GM18505 (cell line): ENCODE measurements around the gene RBM47.

Experiments
- ATAC-seq: cut with Tn5 transposase; IDR thresholded peaks from one replicate; pipeline ENCODE4 v1.9.1; 2021; ENCODE audit not compliant: unreplicated experiment
- POLR2A ChIP-seq: IDR thresholded peaks from 4 replicates; pipeline ENCODE4 v1.6.1; 2011; ENCODE audit warnings: borderline replicate concordance; ENCODE audit not compliant: insufficient read depth, insufficient read length; ENCODE audit errors: extremely low read depth

RBM47 gene

DNA sequence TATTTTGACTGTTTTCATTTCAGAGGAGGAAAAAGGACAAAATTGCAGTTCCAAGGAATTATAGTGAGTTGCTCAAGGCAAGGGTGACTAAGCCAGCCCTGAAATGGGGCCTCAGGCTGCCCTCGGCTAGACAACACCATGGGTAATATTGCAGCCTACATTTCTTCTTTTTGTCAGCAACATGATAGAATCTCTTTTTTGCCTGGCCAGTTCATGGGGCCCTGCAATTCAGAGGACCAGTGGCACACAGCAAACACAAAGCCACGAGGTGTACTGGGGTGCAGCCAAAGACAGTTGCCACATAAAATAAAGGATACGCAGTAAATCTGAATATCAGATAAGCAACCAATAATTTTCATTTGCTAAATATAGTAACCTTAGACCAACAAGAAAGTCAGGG, 41.8 kb downstream of the RBM47 start:
- TF ChIP-seq POLR2A = no peak
- no peak for ATAC-seq

DNA sequence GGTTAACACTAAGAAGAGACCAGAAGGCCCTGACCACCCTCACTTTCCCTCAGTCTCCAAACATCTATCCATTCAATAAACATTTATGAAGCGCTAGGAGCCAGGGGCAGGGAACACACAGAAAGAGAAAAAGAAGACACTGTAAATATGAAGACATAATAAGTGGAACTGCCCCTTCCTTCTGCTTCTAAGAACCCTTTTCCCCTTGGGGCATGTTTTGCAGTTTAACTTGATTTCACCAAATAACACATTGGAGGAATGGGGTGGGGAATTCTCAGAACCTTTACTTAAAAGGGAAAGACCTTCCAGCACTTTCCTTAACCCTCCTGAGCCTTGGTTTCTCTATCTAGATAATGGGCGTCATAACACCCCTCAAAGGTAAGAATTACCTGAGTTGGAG, 42.3 kb downstream of the RBM47 start:
- ATAC-seq = no peak
- no peak for TF ChIP-seq POLR2A

DNA sequence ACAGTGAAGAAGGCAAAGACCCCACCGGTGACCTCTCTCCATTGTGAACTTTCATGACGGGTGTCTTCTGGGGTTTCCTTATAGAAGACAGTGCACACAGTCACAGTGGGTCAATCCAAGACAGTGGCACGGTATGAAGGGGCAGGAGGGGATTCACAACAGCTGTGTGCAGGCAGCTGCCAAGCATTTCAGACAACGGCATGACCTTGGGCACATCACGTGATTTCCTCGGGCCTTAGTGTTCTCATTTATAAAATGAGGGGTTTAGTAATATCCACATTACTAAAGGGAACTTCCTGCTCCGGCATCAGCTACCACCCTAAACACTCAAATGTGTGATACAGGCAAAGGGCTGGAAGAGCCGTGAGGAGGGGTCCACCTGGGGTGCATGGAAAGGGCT, 42.9 kb downstream of the RBM47 start:
- ATAC-seq = no peak
- TF ChIP-seq POLR2A = no peak

DNA sequence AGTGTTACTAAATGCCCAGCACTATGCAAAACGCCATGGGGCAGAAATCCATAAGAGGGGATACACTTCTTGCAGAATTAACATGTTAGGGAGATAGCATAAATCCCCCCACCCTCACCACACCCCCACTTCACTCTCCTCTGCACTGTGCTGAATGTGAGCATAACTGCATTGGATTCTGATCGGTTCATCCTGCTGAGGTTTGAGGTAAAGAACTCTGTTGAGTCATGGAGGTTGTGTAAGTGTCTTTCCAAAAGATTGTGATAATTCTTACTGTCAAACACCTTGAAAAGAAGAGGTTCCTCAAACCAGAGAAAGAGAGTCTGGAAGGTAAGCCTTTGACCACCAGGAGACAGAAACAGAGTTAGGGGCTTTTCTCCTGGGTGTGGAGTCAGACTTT, 43.6 kb downstream of the RBM47 start:
- TF ChIP-seq POLR2A = no peak
- ATAC-seq = no peak

DNA sequence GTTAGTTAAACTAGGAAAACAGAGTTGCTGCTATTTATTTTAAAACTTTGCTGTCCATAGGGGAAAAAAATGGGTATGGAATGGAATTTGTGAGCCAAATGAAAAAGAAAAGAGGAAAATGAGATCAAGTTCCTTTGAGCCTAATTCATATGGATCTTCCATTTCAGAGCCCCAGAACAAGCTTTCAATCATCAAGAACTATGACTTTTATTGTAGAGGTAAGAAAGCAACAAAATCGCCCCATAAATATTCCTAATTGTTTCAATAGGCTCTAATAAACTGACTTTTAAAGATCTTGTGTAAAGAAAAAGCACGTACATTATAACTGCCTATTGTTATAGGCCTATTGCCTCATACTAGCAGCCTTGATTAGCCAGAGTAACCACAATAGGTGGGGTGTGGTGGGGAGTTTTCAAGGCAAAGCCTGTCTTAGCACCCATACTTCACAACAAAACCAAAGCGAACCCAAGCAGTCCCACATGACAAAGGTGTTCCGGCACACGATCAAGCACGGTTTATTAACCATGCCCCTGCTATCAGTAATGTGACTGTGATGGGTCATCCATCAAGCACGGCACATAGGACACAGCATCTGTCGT, 44.4 kb downstream of the RBM47 start:
- ATAC-seq = no peak
- no peak for TF ChIP-seq POLR2A

DNA sequence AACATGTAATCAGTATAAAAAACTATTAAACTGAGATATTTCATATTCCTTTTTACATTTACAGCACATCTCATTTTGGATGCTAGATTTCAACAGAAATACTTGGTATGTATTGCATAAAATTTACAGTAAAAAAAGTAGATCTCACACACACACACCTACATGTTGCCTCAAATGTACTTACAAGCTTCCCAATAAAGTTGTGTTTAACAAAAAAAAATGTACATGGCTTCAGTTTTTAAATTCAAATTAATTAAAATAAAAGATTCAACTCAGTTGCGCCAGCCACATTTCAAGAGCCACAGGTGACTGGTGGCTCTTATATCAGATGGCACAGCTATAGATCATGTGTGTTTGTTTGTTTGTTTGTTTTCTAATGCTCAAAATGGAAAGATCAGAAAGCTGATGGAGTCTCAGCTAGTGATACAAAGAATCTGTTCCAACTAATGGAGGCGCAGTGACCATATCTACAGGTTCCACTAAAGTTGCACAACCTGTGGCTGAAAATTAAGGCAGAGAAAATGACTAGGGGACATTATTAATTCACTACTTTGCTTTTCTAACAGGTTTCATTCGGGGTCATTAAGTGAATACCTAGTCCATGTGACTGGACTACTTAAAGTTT, 45.0 kb downstream of the RBM47 start:
- no peak for TF ChIP-seq POLR2A
- ATAC-seq = no peak

DNA sequence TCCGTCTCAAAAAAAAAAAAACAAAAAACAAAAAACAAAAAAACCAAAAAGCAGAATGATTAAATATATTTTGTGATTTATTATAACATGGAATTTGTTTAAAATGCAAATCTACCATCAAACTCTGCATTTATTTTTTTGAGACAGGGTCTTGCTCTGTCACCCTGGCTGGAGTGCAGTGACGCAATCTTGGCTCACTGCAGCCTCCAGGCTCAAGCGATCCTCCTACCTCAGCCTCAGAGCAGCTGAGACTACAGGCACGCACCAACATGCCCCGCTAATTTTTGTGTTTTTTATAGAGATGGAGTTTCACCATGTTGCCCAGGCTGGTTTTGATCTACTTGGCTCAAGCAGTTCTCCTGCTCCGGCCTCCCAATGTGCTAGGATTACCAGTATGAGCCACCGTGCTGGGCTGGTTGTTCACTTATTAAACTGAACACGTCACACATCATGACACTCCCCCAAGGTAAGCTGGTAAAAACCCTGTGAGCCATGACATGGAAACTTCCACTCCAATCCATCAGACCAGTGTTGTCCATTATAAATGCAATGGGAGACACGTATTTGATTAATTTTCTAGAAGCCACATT, 45.7 kb downstream of the RBM47 start:
- TF ChIP-seq POLR2A = no peak
- ATAC-seq = no peak

DNA sequence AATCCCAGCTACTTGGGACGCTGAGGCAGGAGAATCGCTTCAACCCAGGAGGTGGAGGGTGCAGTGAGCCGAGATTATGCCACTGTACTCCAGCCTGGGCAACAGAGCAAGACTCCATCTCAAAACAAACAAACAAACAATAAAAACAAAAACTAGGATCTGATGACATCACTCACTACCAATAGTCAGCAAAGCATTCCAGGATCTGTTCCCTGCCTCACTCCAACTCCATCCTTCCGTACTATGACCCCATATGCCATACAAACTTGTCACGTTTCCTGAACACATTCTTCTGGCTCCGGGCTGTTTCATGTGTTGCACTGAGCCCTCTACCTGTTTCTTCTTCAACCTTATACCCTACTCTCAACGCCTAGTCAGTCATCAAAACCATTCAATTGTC, 47.3 kb downstream of the RBM47 start:
- no peak for ATAC-seq

DNA sequence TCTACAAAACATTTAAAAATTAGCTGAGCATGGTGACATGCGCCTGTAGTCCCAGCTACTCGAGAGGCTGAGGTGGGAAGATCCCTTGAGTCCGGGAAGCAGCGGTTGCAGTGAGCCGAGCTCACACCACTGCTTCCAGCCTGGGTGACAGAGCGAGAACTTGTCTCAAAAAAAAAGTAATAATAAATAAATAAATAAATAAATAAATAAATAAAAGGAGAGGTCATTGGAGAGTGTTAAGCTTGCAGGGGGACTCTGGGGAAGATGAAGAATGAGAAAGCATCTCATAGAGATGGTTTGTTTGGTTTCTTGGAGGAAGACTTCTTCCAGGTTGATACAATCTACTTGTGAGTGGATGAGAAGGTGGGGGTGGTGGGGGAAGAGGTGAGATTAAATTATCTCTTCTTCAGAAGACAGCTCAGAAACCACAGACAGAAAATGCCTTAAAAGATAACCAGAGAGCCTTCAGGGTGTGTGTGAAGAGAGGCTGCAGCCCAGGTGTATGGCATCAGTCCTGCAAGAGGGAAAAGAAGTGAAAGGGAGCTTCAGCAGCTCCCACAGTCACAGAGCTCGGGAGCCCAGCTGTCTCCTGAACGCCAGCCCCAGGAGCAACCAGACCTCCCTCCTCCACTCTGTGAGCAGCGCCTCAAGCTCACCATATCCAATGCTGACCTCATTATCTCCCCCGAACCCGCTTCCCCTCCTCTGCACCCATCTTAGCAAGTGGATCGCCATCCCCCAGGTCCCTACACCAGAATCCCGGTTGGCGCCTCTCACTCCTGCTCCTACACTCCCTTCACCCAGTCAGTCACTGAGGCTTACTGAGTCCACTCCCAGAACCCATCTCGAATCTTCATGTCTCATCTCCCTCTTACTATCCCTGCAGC, 48.2 kb downstream of the RBM47 start:
- TF ChIP-seq POLR2A = no peak
- ATAC-seq = no peak

More for the DNA sequence above, 47.3 kb downstream of the RBM47 start:
- TF ChIP-seq POLR2A = no peak

DNA sequence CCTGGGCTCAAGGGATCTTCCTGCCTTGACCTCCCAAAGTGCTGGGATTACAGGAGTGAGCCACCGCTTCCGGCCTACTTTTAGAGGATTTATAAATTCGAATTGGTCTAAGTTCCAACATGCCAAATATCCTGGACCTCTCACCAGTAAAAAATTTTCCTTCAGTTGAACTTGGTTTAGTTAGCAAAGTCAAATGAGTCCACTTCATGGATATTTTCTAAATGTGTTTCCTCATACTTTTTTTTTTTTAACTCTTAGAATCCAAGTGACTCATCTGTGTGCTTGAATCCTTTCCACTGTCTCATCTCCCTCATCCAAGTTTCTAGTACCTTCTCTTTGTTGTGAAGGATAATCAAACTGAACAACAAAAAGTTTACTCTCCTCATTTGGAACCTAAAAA, 49.7 kb downstream of the RBM47 start:
- TF ChIP-seq POLR2A = no peak
- no peak for ATAC-seq

DNA sequence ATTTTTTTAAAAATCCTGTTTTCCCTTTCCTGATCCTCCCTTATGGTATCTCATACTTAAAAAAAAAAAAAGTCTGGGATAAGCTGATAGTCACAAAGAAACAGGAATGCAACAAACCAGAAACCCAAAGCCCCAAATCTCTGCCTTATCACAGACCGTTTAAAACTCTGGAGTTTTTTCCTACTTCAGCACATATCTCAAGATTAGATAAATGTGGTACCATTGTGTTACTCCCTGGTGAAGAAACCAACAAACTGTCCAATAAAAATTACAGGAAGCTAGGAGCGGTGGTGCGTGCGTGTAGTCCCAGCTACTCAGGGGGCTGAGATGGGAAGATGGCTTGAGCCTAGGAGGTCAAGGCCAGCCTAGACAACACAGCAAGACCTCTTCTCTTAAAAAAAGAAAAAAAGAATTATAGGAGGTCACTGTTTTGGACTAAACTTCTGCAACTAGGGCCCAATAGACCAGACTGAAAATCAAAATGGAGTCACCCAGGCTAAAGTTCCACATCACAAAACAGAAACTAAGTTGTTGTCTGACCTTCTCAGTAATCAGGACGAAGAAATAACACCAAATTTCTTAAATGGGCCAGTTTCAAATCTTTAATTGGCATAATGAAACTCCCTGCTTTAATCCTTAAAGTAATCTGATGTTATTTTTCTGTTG, 51.9 kb downstream of the RBM47 start:
- no peak for ATAC-seq
- no peak for TF ChIP-seq POLR2A

DNA sequence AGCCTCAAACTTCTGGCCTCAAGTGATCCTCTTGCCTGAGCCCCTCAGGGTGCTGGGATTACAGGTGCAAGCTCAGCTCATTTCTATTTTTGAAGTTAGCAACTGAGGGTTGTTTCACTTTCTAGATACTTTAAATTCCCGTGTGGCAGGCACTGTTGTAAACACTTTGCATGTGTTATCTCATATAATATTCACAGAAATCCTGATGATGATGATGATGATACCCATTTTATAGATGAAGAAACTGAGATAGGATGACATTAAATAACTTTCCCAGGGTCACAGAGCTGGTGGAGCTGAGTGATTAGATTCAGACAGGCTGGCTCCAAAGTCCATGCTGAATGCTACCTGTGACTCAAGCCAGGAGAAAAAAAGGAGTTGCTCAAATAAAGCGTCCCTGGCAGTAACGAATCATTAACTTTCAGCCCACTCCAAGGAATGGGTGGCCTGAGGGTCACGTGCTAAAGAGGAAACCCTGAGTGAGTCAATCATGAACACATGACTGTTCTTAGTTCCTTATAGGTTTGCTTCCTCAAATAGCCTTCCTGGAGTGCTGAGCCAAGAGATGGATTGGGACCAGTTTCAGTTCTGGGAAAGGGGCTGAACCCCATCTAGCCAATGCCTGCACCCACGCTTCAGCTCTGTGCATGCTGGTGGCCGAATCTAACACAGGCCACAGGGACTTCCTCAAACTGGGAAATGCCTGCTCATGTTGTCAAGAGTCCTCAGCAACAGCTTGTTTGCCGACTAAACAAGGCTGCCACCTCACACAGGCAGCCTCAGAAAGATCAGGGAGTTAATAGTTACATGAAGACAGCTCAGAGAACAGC, 52.8 kb downstream of the RBM47 start:
- peak; percentile 60 for ATAC-seq
- peak; percentile 28 for TF ChIP-seq POLR2A
